A673 (cell line): ENCODE measurements around the gene CNTN5. TPM values are rescaled to one million over a fixed set of nuclear protein-coding genes. Genes with fewer than 3 reads are reported as not detected.
"Not testable (repeated sequence)": the region's sequence is repeated elsewhere in the genome, so short reads cannot be mapped to it uniquely, and the experiment has no call there.

ENCODE experiments used
- BruUV-seq: library from RNA; stranded (reverse); fragments of 400-500 nt; replicated peaks from 2 replicates; lab custom pipeline; 2021; lab: Mats Ljungman, UMichigan
- CTCF ChIA-PET: fragments of 300-600 bp; sonication (Branson Sonifier 250); formaldehyde crosslinking; loops from one replicate; lab custom pipeline; 2022; ENCODE audit warnings: antibody characterized with exemption; lab: Charles Lee
- POLR2A ChIA-PET: fragments of 300-600 bp; sonication (Branson Sonifier 250); formaldehyde crosslinking; loops from one replicate; lab custom pipeline; 2022; ENCODE audit warnings: antibody characterized with exemption; ENCODE audit not compliant: low non-redundant PET; lab: Charles Lee
- DNase-seq: peaks from one replicate; pipeline ENCODE4 v3.0.0-alpha.2; 2015; ENCODE audit warnings: low spot score
- H3K27ac ChIP-seq: fragments of 200-600 bp; sonication (generic); 2 replicates; pipeline ENCODE4 v1.5.1; 2016; ENCODE audit warnings: mixed run types, low read depth, mild to moderate bottlenecking, mixed read lengths, antibody characterized with exemption, low read length; ENCODE audit not compliant: poor library complexity, severe bottlenecking
- H3K27me3 ChIP-seq: fragments of 200-600 bp; sonication (generic); replicated peaks from 2 replicates; pipeline ENCODE4 v1.6.1; 2017; ENCODE audit warnings: mixed run types, low read depth, mild to moderate bottlenecking, mixed read lengths, antibody characterized with exemption, low read length; ENCODE audit not compliant: insufficient read depth, poor library complexity
- H3K36me3 ChIP-seq: fragments of 200-600 bp; sonication (generic); 2 replicates; pipeline ENCODE4 v1.6.1; 2016; ENCODE audit warnings: mixed run types, mild to moderate bottlenecking, mixed read lengths, antibody characterized with exemption, low read length; ENCODE audit not compliant: insufficient read depth, poor library complexity, severe bottlenecking
- H3K4me1 ChIP-seq: fragments of 200-600 bp; sonication (generic); 2 replicates; pipeline ENCODE4 v1.6.1; 2017; ENCODE audit warnings: mixed run types, mild to moderate bottlenecking, mixed read lengths, antibody characterized with exemption, low read length; ENCODE audit not compliant: insufficient read depth, poor library complexity, severe bottlenecking
- H3K4me3 ChIP-seq: fragments of 200-600 bp; sonication (generic); 2 replicates; pipeline ENCODE4 v1.5.1; 2016; ENCODE audit warnings: low read depth, mixed run types, mild to moderate bottlenecking, mixed read lengths, low read length; ENCODE audit not compliant: poor library complexity, severe bottlenecking
- H3K9me3 ChIP-seq: fragments of 200-600 bp; sonication (generic); 2 replicates; pipeline ENCODE4 v1.6.1; 2016; ENCODE audit warnings: mixed run types, low read depth, mild to moderate bottlenecking, mixed read lengths, antibody characterized with exemption, low read length; ENCODE audit not compliant: poor library complexity, severe bottlenecking
- EZH2 ChIP-seq: fragments of 200-600 bp; sonication (generic); IDR thresholded peaks from 2 replicates; pipeline ENCODE4 v1.6.1; 2017; ENCODE audit warnings: borderline replicate concordance, low read depth, mild to moderate bottlenecking, mixed read lengths, antibody characterized with exemption, low read length; ENCODE audit not compliant: poor library complexity, severe bottlenecking
- intact Hi-C: fragments of 100-400 bp; cut with micrococcal nuclease; formaldehyde crosslinking; loops from one replicate; pipeline ENCODE4 v1.10.0; 2022; ENCODE audit not compliant: unreplicated experiment
- total RNA-seq: library from RNA; stranded (reverse); gene quantifications from 2 replicates; pipeline ENCODE4 v1.2.3, GENCODE V29; 2021
- TF ChIP-seq, protein P1 (sequence below): fragments of 300-800, 200-600 bp; sonication (generic); conservative IDR thresholded peaks from 2 replicates; pipeline ENCODE4 v1.5.1; 2017; ENCODE audit warnings: low read depth, mild to moderate bottlenecking, antibody characterized with exemption, low read length, moderate library complexity, mixed read lengths

CNTN5 gene
- total RNA-seq, 1 experiment from 2014 or later, result 0.80 TPM

DNA sequence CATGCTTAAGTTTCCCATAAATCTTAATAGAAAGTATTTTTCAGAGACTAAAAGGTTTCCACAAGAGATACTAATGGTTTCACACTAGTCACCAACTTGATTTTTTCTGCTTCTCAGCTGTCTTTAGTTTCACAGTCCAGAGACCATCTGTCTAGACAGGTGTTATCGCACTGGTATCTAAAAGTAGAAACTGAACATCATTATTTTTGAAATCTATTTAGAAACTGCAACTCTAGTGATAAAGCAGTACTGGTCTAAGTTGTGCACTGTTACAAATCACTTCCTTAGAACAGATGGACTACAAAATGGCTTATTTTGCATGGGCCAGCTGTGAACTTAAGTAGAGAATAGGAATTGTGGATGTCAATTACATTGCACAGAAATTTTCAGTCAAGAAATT lies 78.0 kb downstream of the CNTN5 start:
- BruUV-seq, result no TSS peak
- intact Hi-C loops, result no loop called here
- H3K9me3 ChIP-seq, result no peaks in the 10 kb centered on the region
- H3K27ac ChIP-seq, result no peak overlapping the region
- no peak overlapping the region for H3K4me3 ChIP-seq
- no peak for TF ChIP-seq EZH2
- TF ChIP-seq, protein P1, sequence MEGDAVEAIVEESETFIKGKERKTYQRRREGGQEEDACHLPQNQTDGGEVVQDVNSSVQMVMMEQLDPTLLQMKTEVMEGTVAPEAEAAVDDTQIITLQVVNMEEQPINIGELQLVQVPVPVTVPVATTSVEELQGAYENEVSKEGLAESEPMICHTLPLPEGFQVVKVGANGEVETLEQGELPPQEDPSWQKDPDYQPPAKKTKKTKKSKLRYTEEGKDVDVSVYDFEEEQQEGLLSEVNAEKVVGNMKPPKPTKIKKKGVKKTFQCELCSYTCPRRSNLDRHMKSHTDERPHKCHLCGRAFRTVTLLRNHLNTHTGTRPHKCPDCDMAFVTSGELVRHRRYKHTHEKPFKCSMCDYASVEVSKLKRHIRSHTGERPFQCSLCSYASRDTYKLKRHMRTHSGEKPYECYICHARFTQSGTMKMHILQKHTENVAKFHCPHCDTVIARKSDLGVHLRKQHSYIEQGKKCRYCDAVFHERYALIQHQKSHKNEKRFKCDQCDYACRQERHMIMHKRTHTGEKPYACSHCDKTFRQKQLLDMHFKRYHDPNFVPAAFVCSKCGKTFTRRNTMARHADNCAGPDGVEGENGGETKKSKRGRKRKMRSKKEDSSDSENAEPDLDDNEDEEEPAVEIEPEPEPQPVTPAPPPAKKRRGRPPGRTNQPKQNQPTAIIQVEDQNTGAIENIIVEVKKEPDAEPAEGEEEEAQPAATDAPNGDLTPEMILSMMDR, result no peak
- no peaks in the 10 kb centered on the region for H3K36me3 ChIP-seq
- H3K4me1 ChIP-seq, result no peaks in the 10 kb centered on the region
- DNase-seq, result no peak
- ChIA-PET POLR2A (no interaction called here), CTCF (no interaction called here)
- H3K27me3 ChIP-seq, result no peaks in the 10 kb centered on the region

GRCh38 chr11:99117603-99118002 lies 96.9 kb downstream of the CNTN5 start:
- intact Hi-C loops, result no loop called here
- H3K27ac ChIP-seq, result no peak overlapping the region
- POLR2A ChIA-PET, result no interaction called here
- no peaks in the 10 kb centered on the region for H3K36me3 ChIP-seq
- no TSS peak for BruUV-seq
- H3K27me3 ChIP-seq, result no peaks in the 10 kb centered on the region
- peak; percentile 21 for DNase-seq
- H3K4me3 ChIP-seq, result no peak overlapping the region
- no peak for TF ChIP-seq EZH2
- TF ChIP-seq, protein P1, result peak; percentile 35
- no peaks in the 10 kb centered on the region for H3K4me1 ChIP-seq
- no peaks in the 10 kb centered on the region for H3K9me3 ChIP-seq
- CTCF ChIA-PET, result no interaction called here

DNA sequence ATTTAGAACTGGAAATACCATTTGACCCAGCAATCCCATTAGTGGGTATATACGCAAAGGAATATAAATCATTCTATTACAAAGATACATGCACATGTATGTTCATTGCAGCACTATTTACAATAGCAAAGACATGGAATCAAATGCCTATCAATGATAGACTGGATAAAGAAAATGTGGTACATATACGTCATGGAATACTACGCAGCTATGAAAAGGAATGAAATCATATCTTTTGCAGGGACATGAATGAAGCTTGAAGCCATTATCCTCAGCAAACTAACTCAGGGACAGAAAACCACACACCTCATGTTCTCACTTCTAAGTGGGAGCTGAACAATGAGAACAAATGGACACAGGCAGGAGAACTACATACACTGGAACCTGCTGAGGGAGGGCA lies 113.1 kb downstream of the CNTN5 start:
- H3K27me3 ChIP-seq, POLR2A ChIA-PET, BruUV-seq, intact Hi-C loops, DNase-seq, CTCF ChIA-PET, H3K36me3 ChIP-seq, H3K4me3 ChIP-seq, H3K27ac ChIP-seq, H3K4me1 ChIP-seq, H3K9me3 ChIP-seq: not testable (repeated sequence)

GRCh38 chr11:99135508-99135907 lies 114.8 kb downstream of the CNTN5 start:
- POLR2A ChIA-PET, result no interaction called here
- no peaks in the 10 kb centered on the region for H3K9me3 ChIP-seq
- H3K4me3 ChIP-seq, result no peak overlapping the region
- CTCF ChIA-PET, result no interaction called here
- BruUV-seq, result no TSS peak
- intact Hi-C loops, result no loop called here
- H3K4me1 ChIP-seq, result no peaks in the 10 kb centered on the region
- no peak for DNase-seq
- TF ChIP-seq EZH2, result no peak
- TF ChIP-seq, protein P1, result no peak
- H3K27me3 ChIP-seq, result no peaks in the 10 kb centered on the region
- H3K36me3 ChIP-seq, result no peaks in the 10 kb centered on the region
- no peak overlapping the region for H3K27ac ChIP-seq
